H1 (cell line): ENCODE results near the gene ARFGAP3.

Source experiments
- CTCF ChIP-seq, 3 experiments: IDR thresholded peaks; 1 replicate in 2 of 3; 2 replicates in 1 of 3; pipeline versions ENCODE4 v1.5.1 to v1.6.1; 2011; ENCODE audit warnings: low read length in 3 of 3, mild to moderate bottlenecking in 3 of 3, inconsistent platforms in 2 of 3, low read depth in 1 of 3, moderate library complexity in 1 of 3; ENCODE audit not compliant: insufficient read depth in 1 of 3; ENCODE audit errors: control extremely low read depth in 1 of 3
- EP300 ChIP-seq, 2 experiments: IDR thresholded peaks; 1 replicate in 1 of 2; 2 replicates in 1 of 2; pipeline ENCODE4 v1.6.1; 2011 to 2012; ENCODE audit warnings: low read depth in 2 of 2, low read length in 2 of 2, mild to moderate bottlenecking in 2 of 2, borderline replicate concordance in 1 of 2, inconsistent platforms in 1 of 2, moderate library complexity in 1 of 2
- EZH2 ChIP-seq: fragments of 200-600 bp; sonication (generic); IDR thresholded peaks from 2 replicates; pipeline ENCODE4 v1.7.1; 2012; ENCODE audit warnings: low read depth, mild to moderate bottlenecking, moderate library complexity, low read length, inconsistent platforms; ENCODE audit not compliant: severe bottlenecking
- HDAC2 ChIP-seq, 2 experiments: fragments of 300-600 bp in 1 of 2; sonication (generic) in 1 of 2; IDR thresholded peaks; 2 replicates each; pipeline ENCODE4 v1.6.1; 2011 to 2012; ENCODE audit warnings: low read depth in 2 of 2, low read length in 2 of 2, mild to moderate bottlenecking in 2 of 2, moderate library complexity in 2 of 2, borderline replicate concordance in 1 of 2, inconsistent platforms in 1 of 2
- JUND ChIP-seq: IDR thresholded peaks from 2 replicates; pipeline ENCODE4 v1.6.1; 2011; ENCODE audit warnings: mild to moderate bottlenecking, improper control_type of control experiment, low read length
- KDM5A ChIP-seq: fragments of 200-600 bp; IDR thresholded peaks from 2 replicates; pipeline ENCODE4 v1.7.1; 2012; ENCODE audit warnings: mild to moderate bottlenecking, low read length, inconsistent platforms, mixed read lengths
- RAD21 ChIP-seq, 2 experiments: IDR thresholded peaks in 1 of 2; conservative IDR thresholded peaks in 1 of 2; 2 replicates each; pipeline ENCODE4 v1.6.1; 2011; ENCODE audit warnings: low read depth in 2 of 2, low read length in 2 of 2, improper control_type of control experiment in 1 of 2, inconsistent platforms in 1 of 2, mild to moderate bottlenecking in 1 of 2, moderate library complexity in 1 of 2
- TCF12 ChIP-seq: IDR thresholded peaks from 2 replicates; pipeline ENCODE4 v1.6.1; 2011; ENCODE audit warnings: low read depth, mild to moderate bottlenecking, low read length
- USF2 ChIP-seq: IDR thresholded peaks from 2 replicates; pipeline ENCODE4 v1.6.1; 2011; ENCODE audit warnings: low read length, improper control_type of control experiment

GRCh38 chr22:42788021-42788420, 69.1 kb downstream of the ARFGAP3 start:
- TF ChIP-seq CTCF (IDR thresholded peaks at IDR 0.05; ENCODE audit: control extremely low read depth in 1 of 3, insufficient read depth in 1 of 3, low read depth in 1 of 3, low read length in 3 of 3), result no peak
- no peak for TF ChIP-seq KDM5A
- TF ChIP-seq HDAC2 (IDR thresholded peaks at IDR 0.05; ENCODE audit: borderline replicate concordance in 1 of 2, low read depth in 2 of 2, low read length in 2 of 2), result no peak
- TF ChIP-seq JUND, result no peak
- TF ChIP-seq EZH2, result no peak
- TF ChIP-seq EP300 (IDR thresholded peaks at IDR 0.05; ENCODE audit: borderline replicate concordance in 1 of 2, low read depth in 2 of 2, low read length in 2 of 2), result no peak
- TF ChIP-seq USF2, result no peak
- no peak for TF ChIP-seq TCF12
- TF ChIP-seq RAD21 (IDR thresholded peaks at IDR 0.05 in 1 of 2, conservative IDR thresholded peaks at IDR 0.05 in 1 of 2; ENCODE audit: low read depth in 2 of 2, low read length in 2 of 2), result no peak
